ENCODE measurements around the gene MRPL23.

The MRPL23 gene

GRCh38 chr11:1990872-1991578 lies 43.9 kb downstream of the MRPL23 start:
- no peak for DNase-seq (ENCODE audit: low read depth in 2 of 2)

GRCh38 chr11:1992111-1992510 lies 45.0 kb downstream of the MRPL23 start:
- DNase-seq (ENCODE audit: low read depth in 2 of 2), result no peak

- no peak for DNase-seq (ENCODE audit: low read depth in 2 of 2)
Measured at GRCh38 chr11:1994121-1994520, 47.0 kb downstream of the MRPL23 start.

- DNase-seq (ENCODE audit: low read depth in 2 of 2), result no peak
Measured at GRCh38 chr11:1997755-1998154, 50.6 kb downstream of the MRPL23 start, which contains the start of gene H19. Gene H19, minus strand, starts transcription at chr11:1997842.

- DNase-seq (ENCODE audit: low read depth in 2 of 2), result no peak
Measured at GRCh38 chr11:1998290-1998689, 51.2 kb downstream of the MRPL23 start.

GRCh38 chr11:1998861-1999260 lies 51.7 kb downstream of the MRPL23 start:
- DNase-seq (ENCODE audit: low read depth in 2 of 2), result no peak

- DNase-seq (ENCODE audit: low read depth in 2 of 2), result no peak
Measured at GRCh38 chr11:2002042-2002776, 55.1 kb downstream of the MRPL23 start.

GRCh38 chr11:2002807-2003206 lies 55.7 kb downstream of the MRPL23 start:
- no peak for DNase-seq (ENCODE audit: low read depth in 2 of 2)

GRCh38 chr11:2004466-2004865 lies 57.3 kb downstream of the MRPL23 start:
- no peak for DNase-seq (ENCODE audit: low read depth in 2 of 2)

All from stimulated activated CD4-positive, alpha-beta T cell treated with anti-CD3 and anti-CD28 coated beads, Interleukin-1b, Interleukin-23, amount 100 ng/mL, for 1 hour (primary cell).